K562 (cell line): ENCODE measurements around the gene PTGES3L. TPM values are rescaled to one million over a fixed set of nuclear protein-coding genes. Genes with fewer than 3 reads are reported as not detected.

Source experiments
- ARNT ChIP-seq, 2 experiments: fragments of 450-650 bp; IDR thresholded peaks; 2 replicates each; pipeline ENCODE4 v1.6.1; 2016; ENCODE audit warnings: mild to moderate bottlenecking in 1 of 2
- BRD4 ChIP-seq: fragments of 200-600 bp; sonication (generic); IDR thresholded peaks from 2 replicates; pipeline ENCODE4 v1.6.1; 2017; ENCODE audit warnings: inconsistent platforms
- E2F5 ChIP-seq: sonication (generic); formaldehyde crosslinking; IDR thresholded peaks from 2 replicates; pipeline ENCODE4 v1.8.0; 2022; ENCODE audit warnings: mild to moderate bottlenecking, missing genetic modification reagents
- ETS2 ChIP-seq: IDR thresholded peaks from 2 replicates; pipeline ENCODE4 v1.6.1; 2016; ENCODE audit warnings: borderline replicate concordance, missing genetic modification characterization, mild to moderate bottlenecking, moderate library complexity, missing compliant biosample characterization; ENCODE audit not compliant: poor library complexity, severe bottlenecking
- GATA2 ChIP-seq: sonication (generic); formaldehyde crosslinking; IDR thresholded peaks from 2 replicates; pipeline ENCODE4 v1.4.0; 2020; ENCODE audit warnings: mild to moderate bottlenecking, missing genetic modification reagents
- HLTF ChIP-seq: fragments of 450-650 bp; IDR thresholded peaks from 2 replicates; pipeline ENCODE4 v1.6.1; 2016
- IRF2 ChIP-seq: sonication (generic); formaldehyde crosslinking; IDR thresholded peaks from 2 replicates; pipeline ENCODE4 v1.8.1; 2022; ENCODE audit warnings: mild to moderate bottlenecking, missing genetic modification reagents
- MCM3 ChIP-seq: fragments of 450-650 bp; IDR thresholded peaks from 2 replicates; pipeline ENCODE4 v1.6.1; 2016
- MITF ChIP-seq: IDR thresholded peaks from 2 replicates; pipeline ENCODE4 v1.6.1; 2014; ENCODE audit warnings: antibody characterized with exemption
- RAD21 ChIP-seq, 2 experiments: fragments of 250-450 bp in 1 of 2; fragments of 450-650 bp in 1 of 2; sonication (Bioruptor Pico) in 1 of 2; formaldehyde crosslinking in 1 of 2; IDR thresholded peaks in 1 of 2; conservative IDR thresholded peaks in 1 of 2; 2 replicates each; pipeline versions ENCODE4 v1.4.0 to v1.8.0; 2020 to 2022; ENCODE audit warnings: mild to moderate bottlenecking in 2 of 2, moderate library complexity in 1 of 2
- RBFOX2 ChIP-seq: fragments of 200-400 bp; formaldehyde crosslinking; IDR thresholded peaks from 2 replicates; pipeline ENCODE4 v1.6.1; 2017; ENCODE audit warnings: low read depth, mild to moderate bottlenecking, low read length, moderate library complexity
- ZNF507 ChIP-seq: conservative IDR thresholded peaks from 2 replicates; pipeline ENCODE4 v1.6.1; 2017; ENCODE audit warnings: missing genetic modification characterization, missing compliant biosample characterization
- ZNF764 ChIP-seq: fragments of 250-450 bp; sonication (Bioruptor Pico); IDR thresholded peaks from 2 replicates; pipeline ENCODE4 v1.4.0; 2020; ENCODE audit warnings: low read depth, mild to moderate bottlenecking, moderate library complexity
- polyA plus RNA-seq, 8 experiments: library from polyadenylated mRNA; depleted of rRNA in 4 of 8; stranded (reverse) in 5 of 8; unstranded in 3 of 8; fragments of >200 nt; fragmentation: Nextera tagmentation in 2 of 8; fragmentation: Illumina TruSeq in 1 of 8; extraction: Ambion mirVana in 2 of 8; extraction: Trizol in 1 of 8; gene quantifications; 2 replicates each; pipeline versions ENCODE4 v1.2.1 to v1.2.3, GENCODE V29; 2011 to 2014; ENCODE audit warnings: inconsistent platforms in 1 of 8, missing spikeins in 1 of 8
- total RNA-seq, 7 experiments: library from RNA; depleted of rRNA in 6 of 7; stranded (reverse); fragments of >200 nt in 6 of 7; fragmentation: Illumina TruSeq in 2 of 7; extraction: Trizol in 2 of 7; gene quantifications; 2 replicates each; pipeline versions ENCODE4 v1.2.1 to v1.2.3, GENCODE V29; 2011 to 2021; ENCODE audit warnings: low replicate concordance in 1 of 7
- TF ChIP-seq, protein P1 (sequence below), 2 experiments: fragments of 450-650 bp; IDR thresholded peaks; 2 replicates each; pipeline ENCODE4 v1.6.1; 2016
- TF ChIP-seq, protein P2 (sequence below): fragments of 250-450 bp; sonication (Bioruptor Pico); IDR thresholded peaks from 2 replicates; pipeline ENCODE4 v1.5.0; 2021; ENCODE audit warnings: mild to moderate bottlenecking, borderline replicate concordance
- TF ChIP-seq, protein P3 (sequence below): sonication (generic); formaldehyde crosslinking; IDR thresholded peaks from 2 replicates; pipeline ENCODE4 v1.9.0; 2022; ENCODE audit warnings: mild to moderate bottlenecking, missing genetic modification reagents
- TF ChIP-seq, protein P4 (sequence below): fragments of 200-800 bp; sonication (Bioruptor generic); IDR thresholded peaks from 2 replicates; pipeline ENCODE4 v1.6.1; 2017; ENCODE audit warnings: missing genetic modification characterization, missing compliant biosample characterization

The PTGES3L gene
- total and polyA plus RNA-seq, 9 of the 15 experiments (the other 6 are each of a cell fraction or from before 2014, with no cell fraction given) = 6.0 to 16.0 (median 9.6) TPM

- TF ChIP-seq, protein P1, sequence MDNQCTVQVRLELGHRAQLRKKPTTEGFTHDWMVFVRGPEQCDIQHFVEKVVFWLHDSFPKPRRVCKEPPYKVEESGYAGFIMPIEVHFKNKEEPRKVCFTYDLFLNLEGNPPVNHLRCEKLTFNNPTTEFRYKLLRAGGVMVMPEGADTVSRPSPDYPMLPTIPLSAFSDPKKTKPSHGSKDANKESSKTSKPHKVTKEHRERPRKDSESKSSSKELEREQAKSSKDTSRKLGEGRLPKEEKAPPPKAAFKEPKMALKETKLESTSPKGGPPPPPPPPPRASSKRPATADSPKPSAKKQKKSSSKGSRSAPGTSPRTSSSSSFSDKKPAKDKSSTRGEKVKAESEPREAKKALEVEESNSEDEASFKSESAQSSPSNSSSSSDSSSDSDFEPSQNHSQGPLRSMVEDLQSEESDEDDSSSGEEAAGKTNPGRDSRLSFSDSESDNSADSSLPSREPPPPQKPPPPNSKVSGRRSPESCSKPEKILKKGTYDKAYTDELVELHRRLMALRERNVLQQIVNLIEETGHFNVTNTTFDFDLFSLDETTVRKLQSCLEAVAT (IDR thresholded peaks at IDR 0.05) = peak in 1 of 2 experiments; percentile 64; a peak in 2 of 4 replicates
- TF ChIP-seq ARNT (IDR thresholded peaks at IDR 0.05) (0 out of 4 replicates have a peak, but pooled peaks of 1 of the 2 experiments have one; percentile 57), GATA2 (CRISPR knock-in tag) (peak; percentile 31; the same call in 1 of the 2 replicates), ZNF507 (tag) (no peak), IRF2 (CRISPR knock-in tag) (no peak), MITF (peak; percentile 95), E2F5 (CRISPR knock-in tag) (no peak), RAD21 (CRISPR knock-in tag; conservative IDR thresholded peaks at IDR 0.05 in 1 of 2, IDR thresholded peaks at IDR 0.05 in 1 of 2) (no peak), ZNF764 (CRISPR knock-in tag) (no peak), ETS2 (tag) (no peak), BRD4 (0 out of 2 replicates have a peak, but pooled peaks have one; percentile 27), MCM3 (no peak), RBFOX2 (peak; percentile 54), HLTF (0 out of 2 replicates have a peak, but pooled peaks have one; percentile 13)
- TF ChIP-seq, protein P2, sequence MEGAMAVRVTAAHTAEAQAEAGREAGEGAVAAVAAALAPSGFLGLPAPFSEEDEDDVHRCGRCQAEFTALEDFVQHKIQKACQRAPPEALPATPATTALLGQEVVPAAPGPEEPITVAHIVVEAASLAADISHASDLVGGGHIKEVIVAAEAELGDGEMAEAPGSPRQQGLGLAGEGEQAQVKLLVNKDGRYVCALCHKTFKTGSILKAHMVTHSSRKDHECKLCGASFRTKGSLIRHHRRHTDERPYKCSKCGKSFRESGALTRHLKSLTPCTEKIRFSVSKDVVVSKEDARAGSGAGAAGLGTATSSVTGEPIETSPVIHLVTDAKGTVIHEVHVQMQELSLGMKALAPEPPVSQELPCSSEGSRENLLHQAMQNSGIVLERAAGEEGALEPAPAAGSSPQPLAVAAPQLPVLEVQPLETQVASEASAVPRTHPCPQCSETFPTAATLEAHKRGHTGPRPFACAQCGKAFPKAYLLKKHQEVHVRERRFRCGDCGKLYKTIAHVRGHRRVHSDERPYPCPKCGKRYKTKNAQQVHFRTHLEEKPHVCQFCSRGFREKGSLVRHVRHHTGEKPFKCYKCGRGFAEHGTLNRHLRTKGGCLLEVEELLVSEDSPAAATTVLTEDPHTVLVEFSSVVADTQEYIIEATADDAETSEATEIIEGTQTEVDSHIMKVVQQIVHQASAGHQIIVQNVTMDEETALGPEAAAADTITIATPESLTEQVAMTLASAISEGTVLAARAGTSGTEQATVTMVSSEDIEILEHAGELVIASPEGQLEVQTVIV = peak; percentile 33; the same call in 1 of the 2 replicates
- TF ChIP-seq, protein P3, sequence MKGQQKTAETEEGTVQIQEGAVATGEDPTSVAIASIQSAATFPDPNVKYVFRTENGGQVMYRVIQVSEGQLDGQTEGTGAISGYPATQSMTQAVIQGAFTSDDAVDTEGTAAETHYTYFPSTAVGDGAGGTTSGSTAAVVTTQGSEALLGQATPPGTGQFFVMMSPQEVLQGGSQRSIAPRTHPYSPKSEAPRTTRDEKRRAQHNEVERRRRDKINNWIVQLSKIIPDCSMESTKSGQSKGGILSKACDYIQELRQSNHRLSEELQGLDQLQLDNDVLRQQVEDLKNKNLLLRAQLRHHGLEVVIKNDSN (CRISPR knock-in tag) = peak; percentile 90
- TF ChIP-seq, protein P4, sequence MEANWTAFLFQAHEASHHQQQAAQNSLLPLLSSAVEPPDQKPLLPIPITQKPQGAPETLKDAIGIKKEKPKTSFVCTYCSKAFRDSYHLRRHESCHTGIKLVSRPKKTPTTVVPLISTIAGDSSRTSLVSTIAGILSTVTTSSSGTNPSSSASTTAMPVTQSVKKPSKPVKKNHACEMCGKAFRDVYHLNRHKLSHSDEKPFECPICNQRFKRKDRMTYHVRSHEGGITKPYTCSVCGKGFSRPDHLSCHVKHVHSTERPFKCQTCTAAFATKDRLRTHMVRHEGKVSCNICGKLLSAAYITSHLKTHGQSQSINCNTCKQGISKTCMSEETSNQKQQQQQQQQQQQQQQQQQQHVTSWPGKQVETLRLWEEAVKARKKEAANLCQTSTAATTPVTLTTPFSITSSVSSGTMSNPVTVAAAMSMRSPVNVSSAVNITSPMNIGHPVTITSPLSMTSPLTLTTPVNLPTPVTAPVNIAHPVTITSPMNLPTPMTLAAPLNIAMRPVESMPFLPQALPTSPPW = peak; percentile 95
These were observed 41.2 kb upstream of the PTGES3L start (continued) for GRCh38 chr17:43020789-43021740.
